Right atrium auricular region (tissue), 2 donors: ENCODE measurements around the gene ACP6. TPM values are rescaled to one million over a fixed set of nuclear protein-coding genes. Genes with fewer than 3 reads are reported as not detected.

ENCODE experiments used
- DNase-seq: peaks from one replicate; pipeline ENCODE4 v3.0.0-alpha.2; 2019; ENCODE audit warnings: low spot score
- H3K27ac ChIP-seq, 2 donors: fragments of 200-600 bp; sonication (generic); 1 replicate in 1 of 2; 2 replicates in 1 of 2; pipeline ENCODE4 v1.5.1; 2016 to 2019
- H3K27me3 ChIP-seq, 2 donors: fragments of 200-600 bp; sonication (generic); one replicate each; pipeline versions ENCODE4 v1.5.1 to v1.6.0; 2017 to 2019
- H3K36me3 ChIP-seq: fragments of 200-600 bp; sonication (generic); one replicate; pipeline ENCODE4 v1.5.1; 2016
- H3K4me1 ChIP-seq, 2 donors: fragments of 200-600 bp; sonication (generic); one replicate each; pipeline versions ENCODE4 v1.5.1 to v1.6.0; 2017 to 2019
- H3K4me3 ChIP-seq, 2 donors: fragments of 200-600 bp; sonication (generic); 1 replicate in 1 of 2; 2 replicates in 1 of 2; pipeline ENCODE4 v1.5.1; 2017 to 2019; ENCODE audit warnings: mild to moderate bottlenecking in 1 of 2, moderate library complexity in 1 of 2
- H3K9me3 ChIP-seq, 2 donors: fragments of 200-600 bp; sonication (generic); one replicate each; pipeline ENCODE4 v1.5.1; 2019
- total RNA-seq, 2 donors: library from RNA; depleted of rRNA; stranded (reverse); fragments of >200 nt; gene quantifications; one replicate each; pipeline ENCODE4 v1.1.0, GENCODE V29; 2016
- TF ChIP-seq, protein P1 (sequence below), 2 donors: fragments of 200-600 bp; sonication (generic); IDR thresholded peaks; one replicate each; pipeline ENCODE4 v1.5.1; 2019; ENCODE audit warnings: antibody characterized with exemption in 2 of 2

ACP6 gene
- total RNA-seq, 2 donors from 2014 or later = 6.1 to 10.6 TPM

DNA sequence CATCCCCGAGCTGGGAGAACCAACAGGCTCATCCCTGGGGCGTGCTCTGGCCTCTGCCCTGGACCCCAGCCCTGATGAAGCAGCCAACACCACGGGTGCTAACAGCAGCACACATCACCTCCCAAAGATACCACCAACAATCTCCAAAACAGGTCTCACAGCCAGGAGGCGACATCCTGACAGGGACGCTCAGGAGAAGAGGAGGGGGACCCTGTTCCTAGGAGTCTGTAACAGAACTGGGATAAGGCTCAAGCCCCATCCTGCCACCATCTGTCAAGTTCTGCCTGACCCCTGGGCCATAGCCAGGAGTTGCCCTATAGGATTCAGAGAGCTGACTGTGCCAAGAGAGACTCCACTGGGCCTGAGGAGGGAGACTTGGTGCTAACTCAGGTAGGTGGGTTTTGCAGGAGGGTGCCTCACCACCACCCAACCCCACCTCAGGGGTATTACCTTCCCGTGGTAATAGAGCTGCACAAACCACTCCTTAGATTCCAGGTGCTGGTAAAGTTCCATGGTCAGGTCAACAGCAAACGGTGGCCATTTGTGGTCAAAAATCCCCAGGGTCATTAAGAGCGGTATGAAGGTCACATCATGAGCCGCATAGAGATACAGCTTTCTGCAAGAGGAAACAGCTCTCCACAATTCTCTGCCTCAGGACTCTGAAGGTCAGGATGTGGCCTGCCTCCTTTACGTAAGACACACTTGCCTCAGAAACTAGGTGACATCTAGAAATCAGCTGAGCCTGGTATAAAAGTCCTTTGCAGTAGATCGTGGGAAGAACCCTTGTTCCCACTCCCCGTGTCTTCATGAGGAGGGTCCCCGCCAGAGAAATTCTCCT, 22.3 kb downstream of the ACP6 start:
- H3K27me3 ChIP-seq = no peaks in the 10 kb centered on the region
- DNase-seq = no peak
- peaks cover 41% of the 10 kb centered on the region for H3K36me3 ChIP-seq
- TF ChIP-seq, protein P1, sequence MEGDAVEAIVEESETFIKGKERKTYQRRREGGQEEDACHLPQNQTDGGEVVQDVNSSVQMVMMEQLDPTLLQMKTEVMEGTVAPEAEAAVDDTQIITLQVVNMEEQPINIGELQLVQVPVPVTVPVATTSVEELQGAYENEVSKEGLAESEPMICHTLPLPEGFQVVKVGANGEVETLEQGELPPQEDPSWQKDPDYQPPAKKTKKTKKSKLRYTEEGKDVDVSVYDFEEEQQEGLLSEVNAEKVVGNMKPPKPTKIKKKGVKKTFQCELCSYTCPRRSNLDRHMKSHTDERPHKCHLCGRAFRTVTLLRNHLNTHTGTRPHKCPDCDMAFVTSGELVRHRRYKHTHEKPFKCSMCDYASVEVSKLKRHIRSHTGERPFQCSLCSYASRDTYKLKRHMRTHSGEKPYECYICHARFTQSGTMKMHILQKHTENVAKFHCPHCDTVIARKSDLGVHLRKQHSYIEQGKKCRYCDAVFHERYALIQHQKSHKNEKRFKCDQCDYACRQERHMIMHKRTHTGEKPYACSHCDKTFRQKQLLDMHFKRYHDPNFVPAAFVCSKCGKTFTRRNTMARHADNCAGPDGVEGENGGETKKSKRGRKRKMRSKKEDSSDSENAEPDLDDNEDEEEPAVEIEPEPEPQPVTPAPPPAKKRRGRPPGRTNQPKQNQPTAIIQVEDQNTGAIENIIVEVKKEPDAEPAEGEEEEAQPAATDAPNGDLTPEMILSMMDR (IDR thresholded peaks at IDR 0.05) = no peak
- no peak overlapping the region for H3K27ac ChIP-seq
- no peaks in the 10 kb centered on the region for H3K4me1 ChIP-seq
- no peak overlapping the region for H3K4me3 ChIP-seq
- H3K9me3 ChIP-seq = no peaks in the 10 kb centered on the region

DNA sequence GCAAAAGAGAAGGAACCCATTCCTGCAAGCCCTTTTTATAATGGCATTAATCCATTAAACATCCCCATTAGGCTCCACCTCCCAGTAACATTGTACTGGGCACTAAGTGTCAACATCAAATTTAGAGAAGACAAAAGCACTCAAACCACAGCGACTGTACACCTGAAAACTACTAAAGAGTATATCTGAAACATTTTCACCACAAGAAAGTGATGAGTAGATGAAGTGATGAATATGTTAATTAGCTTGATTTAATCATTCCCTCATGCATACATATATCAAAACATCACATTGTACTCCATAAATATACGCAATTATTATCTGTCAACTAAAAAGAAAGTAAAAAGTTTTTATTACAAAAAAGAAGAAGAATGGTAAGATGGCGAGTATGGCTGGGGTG, 26.4 kb downstream of the ACP6 start:
- Histone ChIP-seq H3K36me3 (peaks cover 9% of the 10 kb centered on the region), H3K27me3 (no peaks in the 10 kb centered on the region), H3K4me3 (no peak overlapping the region), H3K27ac (no peak overlapping the region), H3K4me1 (peaks cover 0 to 13% of the 10 kb centered on the region in 2 donors), H3K9me3 (no peaks in the 10 kb centered on the region)
- no peak for DNase-seq
- TF ChIP-seq, protein P1 (IDR thresholded peaks at IDR 0.05) = no peak

DNA sequence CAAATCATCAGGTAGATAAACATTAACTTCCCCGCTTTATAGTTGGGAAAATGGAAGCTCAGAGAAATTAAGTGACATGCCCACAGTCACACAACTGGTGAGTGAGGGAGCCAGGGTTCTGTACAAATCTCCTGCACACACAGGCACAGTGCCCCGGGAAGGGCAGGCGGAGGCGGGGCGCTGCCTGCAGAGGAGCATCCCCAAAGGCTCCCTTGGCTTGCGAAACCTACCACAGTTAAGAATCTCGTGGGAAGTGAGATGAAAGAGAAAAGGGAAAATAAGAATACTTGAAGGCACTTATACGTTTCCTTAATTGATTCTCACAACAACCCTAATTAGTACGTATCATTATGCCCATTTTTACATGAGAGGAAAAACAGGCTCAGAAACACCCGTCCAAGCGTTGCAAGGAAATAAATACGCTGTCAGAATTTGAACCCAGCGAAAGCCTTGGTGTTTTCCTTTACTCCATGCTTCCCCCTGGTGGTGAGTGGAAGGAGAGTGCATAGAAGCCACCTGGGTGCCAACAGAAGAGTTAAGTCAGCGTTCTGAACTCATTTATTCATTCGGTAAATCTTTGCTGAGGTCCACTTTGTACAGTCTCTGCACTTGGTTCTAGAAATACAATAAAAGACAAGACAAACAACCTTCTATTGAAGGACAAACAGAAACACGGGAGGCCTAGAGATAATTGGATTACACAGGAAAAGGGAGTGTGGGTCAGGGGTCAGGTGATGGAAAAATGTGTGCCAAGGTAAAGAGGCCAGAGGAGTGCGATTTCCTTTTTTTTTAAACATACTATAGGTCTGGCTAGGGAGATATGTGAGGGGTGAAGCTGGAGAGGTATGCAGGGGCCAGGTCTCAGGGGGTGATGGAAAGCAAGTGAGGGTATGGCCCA, 28.4 kb downstream of the ACP6 start:
- no peak overlapping the region for H3K4me3 ChIP-seq
- no peak for DNase-seq
- H3K27ac ChIP-seq = no peak overlapping the region
- no peaks in the 10 kb centered on the region for H3K9me3 ChIP-seq
- peaks cover 0 to 13% of the 10 kb centered on the region in 2 donors for H3K4me1 ChIP-seq
- TF ChIP-seq, protein P1 (IDR thresholded peaks at IDR 0.05) = peak; percentile 78 to 86
- no peaks in the 10 kb centered on the region for H3K27me3 ChIP-seq
- no peaks in the 10 kb centered on the region for H3K36me3 ChIP-seq

DNA sequence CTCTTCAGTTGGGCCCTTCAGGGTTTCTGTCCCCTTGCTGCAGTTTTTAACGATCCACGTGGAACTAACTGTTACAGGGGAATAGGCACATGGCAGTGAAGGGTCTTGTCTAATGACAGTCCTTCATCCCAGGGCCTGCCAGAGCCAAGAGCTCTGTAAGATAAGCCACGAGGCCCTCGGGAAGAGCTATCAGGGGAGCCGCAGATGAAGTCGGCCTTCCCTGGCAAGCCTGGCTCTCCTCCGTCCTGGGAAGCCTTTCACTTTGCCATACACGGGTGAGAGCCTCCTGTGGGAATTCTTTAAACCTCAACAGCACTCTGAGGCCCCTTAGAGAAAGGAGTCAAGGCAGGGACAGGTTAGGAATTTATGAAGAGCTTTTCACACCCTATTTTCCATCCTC, 29.0 kb downstream of the ACP6 start:
- Histone ChIP-seq H3K4me3 (no peak overlapping the region), H3K4me1 (peaks cover 0 to 13% of the 10 kb centered on the region in 2 donors), H3K27me3 (no peaks in the 10 kb centered on the region), H3K9me3 (no peaks in the 10 kb centered on the region), H3K27ac (no peak overlapping the region), H3K36me3 (no peaks in the 10 kb centered on the region)
- no peak for DNase-seq
- TF ChIP-seq, protein P1 (IDR thresholded peaks at IDR 0.05) = no peak

DNA sequence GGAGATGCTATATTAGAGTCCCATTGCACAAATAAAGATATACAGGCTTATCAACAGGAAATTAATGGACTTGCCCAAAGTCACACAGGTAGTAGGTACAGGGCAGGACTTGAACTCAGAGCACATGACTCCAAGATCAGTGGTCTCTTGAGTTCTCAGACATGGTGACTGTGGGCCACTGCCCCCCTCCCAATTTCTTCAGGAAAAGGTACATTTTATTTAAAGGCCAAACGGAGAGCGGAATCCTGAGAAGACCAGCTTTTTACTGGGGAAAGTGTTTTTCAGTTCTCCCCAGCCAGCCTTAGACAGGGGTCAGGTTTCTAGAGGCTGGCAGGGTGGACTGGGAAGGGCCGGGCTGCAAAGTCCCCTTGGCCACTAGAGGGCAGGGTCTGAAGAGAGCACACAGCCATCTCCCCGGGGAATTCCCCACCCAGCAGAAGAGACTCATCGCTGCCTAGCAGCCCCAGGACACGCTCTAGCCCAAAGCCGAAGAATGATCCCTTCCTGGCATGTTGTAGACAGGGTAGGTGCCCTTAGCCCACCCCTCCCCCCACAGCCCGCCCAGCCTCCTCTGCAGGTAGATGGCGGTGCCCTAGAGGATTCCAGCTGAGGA, 29.7 kb downstream of the ACP6 start:
- peaks cover 0 to 13% of the 10 kb centered on the region in 2 donors for H3K4me1 ChIP-seq
- H3K9me3 ChIP-seq = no peaks in the 10 kb centered on the region
- H3K27ac ChIP-seq = no peak overlapping the region
- H3K4me3 ChIP-seq = no peak overlapping the region
- TF ChIP-seq, protein P1 (IDR thresholded peaks at IDR 0.05) = peak; percentile 67 to 84
- no peak for DNase-seq
- H3K36me3 ChIP-seq = no peaks in the 10 kb centered on the region
- H3K27me3 ChIP-seq = no peaks in the 10 kb centered on the region
